NOMO-1 (cell line): ENCODE data around the gene WDR43.

Source experiments
- DNase-seq, 2 experiments: peaks; one replicate each; lab custom pipeline; 2025; ENCODE audit not compliant: unreplicated experiment in 2 of 2; lab: John Stamatoyannopoulos, UW

The WDR43 gene

GRCh38 chr2:28990445-28990844 is 96.0 kb downstream of the WDR43 start:
- DNase-seq, result no peak

- DNase-seq, result no peak
Measured at GRCh38 chr2:28991021-28991420, 96.6 kb downstream of the WDR43 start.

- DNase-seq, result no peak
Measured at GRCh38 chr2:28991460-28991859, 97.0 kb downstream of the WDR43 start.

DNA sequence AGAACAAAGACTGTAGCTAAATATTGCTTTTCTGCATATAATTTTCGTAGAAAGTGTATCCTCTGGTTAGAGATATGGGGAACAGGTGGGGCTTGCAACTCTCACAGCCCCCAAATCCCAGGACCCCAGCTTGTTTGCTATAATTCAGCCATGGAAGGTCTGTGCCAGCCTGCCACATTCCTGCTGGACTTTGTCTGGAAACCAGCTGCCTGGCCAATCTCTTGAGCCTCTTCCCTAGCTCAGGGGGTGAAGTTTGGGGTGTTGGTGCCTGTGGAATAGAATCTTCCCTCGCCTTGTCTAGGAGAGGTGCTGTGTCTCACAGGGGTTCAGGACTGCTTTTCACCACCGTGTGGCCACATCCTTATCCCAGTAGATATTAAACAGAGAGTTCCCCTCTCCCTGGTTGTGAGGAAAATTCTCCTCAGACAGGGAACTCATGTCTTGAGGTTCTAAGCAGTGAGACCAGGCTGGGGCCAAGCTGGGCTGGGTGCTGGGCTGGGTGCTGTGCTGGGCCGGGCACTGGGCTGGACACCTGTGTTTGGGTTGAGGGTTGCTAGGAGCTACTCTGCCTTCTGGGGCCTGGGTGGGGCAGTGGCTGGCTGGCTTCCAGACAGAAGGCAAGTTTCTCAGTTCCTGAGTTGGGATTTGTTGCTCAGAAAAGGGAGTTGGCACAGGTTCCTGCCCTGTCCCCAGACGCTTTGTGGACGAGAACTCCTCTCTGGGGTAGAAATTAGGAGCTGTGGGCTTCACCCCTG is 98.9 kb downstream of the WDR43 start:
- DNase-seq, result no peak

GRCh38 chr2:28994074-28994473 is 99.6 kb downstream of the WDR43 start:
- DNase-seq, result no peak

GRCh38 chr2:28994679-28995078 is 100.2 kb downstream of the WDR43 start:
- DNase-seq, result no peak

DNA sequence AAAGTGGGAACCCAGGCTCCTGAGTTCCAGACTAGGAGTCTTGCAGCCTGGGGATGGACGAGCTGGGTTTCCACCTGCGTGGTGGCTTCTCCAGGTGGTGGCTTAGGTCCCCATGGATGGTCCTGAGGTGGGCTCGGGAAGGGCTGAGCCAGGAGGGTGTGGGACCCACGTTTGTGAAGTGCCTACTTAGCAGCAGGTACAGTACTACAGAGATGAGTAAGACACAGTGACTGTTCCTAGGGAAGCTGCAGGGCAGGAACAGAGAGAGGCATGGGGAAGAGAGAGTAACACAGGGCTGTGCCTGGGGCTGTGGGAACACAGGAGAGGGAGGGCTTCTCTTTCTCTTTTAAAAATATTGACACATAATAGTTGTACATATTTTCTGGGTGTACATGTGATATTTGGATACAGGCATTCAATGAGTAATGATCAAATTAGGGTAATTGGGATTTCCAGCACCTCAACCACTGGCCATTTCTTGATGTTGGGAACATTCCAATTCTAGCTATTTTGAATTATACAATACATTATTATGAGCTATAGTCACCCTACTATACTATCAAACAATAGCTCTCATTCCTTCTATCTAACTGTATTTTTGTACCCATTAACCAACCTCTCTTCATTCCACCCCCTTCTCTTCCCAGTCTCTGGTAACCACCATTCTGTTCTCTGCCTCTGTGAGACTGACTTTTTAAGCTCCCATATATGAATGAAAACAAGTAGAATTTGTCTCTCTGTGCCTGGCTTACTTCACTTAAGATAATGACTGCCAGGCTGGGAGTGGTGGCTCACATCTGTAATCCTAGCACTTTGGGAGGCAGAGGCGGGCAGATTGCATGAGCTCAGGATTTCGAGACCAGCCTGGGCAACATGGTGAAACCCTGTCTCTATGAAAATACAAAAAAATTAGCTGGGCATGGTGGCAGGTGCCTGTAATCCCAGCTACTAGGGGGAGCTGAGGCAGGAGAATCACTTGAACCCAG is 101.6 kb downstream of the WDR43 start:
- no peak for DNase-seq

- DNase-seq, result no peak
Measured at GRCh38 chr2:28997237-28997846, 102.9 kb downstream of the WDR43 start.
